Measurements from ENCODE around the gene CEP135. TPM values are rescaled to one million over a fixed set of nuclear protein-coding genes. Genes with fewer than 3 reads are reported as not detected.

The CEP135 gene
- total RNA-seq, 1 donor from 2014 or later: 8.2 TPM

- peaks cover 6% of the 10 kb centered on the region for H3K27me3 Mint-ChIP-seq (ENCODE audit: low read depth, unreplicated experiment)
- no peaks in the 10 kb centered on the region for H3K4me1 ChIP-seq (ENCODE audit: insufficient read depth, low read length)
- H3K27ac Mint-ChIP-seq (ENCODE audit: unreplicated experiment): no peak overlapping the region
- DNase-seq (ENCODE audit: low read depth): no peak
- no peak overlapping the region for H2AFZ ChIP-seq (ENCODE audit: low read depth, low read length)
- H3K27ac ChIP-seq (ENCODE audit: low read depth, low read length): no peak overlapping the region
- H3K4me3 ChIP-seq (ENCODE audit: insufficient read depth, low read depth, low read length): no peak overlapping the region
- no peak for FAIRE-seq
- no peaks in the 10 kb centered on the region for H3K4me1 Mint-ChIP-seq (ENCODE audit: low read depth, unreplicated experiment)
- H3K27me3 ChIP-seq (ENCODE audit: insufficient read depth, low read length): peaks cover 5% of the 10 kb centered on the region
- no peaks in the 10 kb centered on the region for H3K79me2 ChIP-seq (ENCODE audit: insufficient read depth, low read length)
- no peaks in the 10 kb centered on the region for H3K36me3 ChIP-seq (ENCODE audit: insufficient read depth, low read length)
- no peak overlapping the region for H3K4me2 ChIP-seq (ENCODE audit: low read length)
- no peaks in the 10 kb centered on the region for H3K9me3 Mint-ChIP-seq (ENCODE audit: unreplicated experiment)
- TF ChIP-seq CTCF (IDR thresholded peaks at IDR 0.05; ENCODE audit: insufficient read depth, low read depth, low read length) (no peak), EZH2 (IDR thresholded peaks at IDR 0.05; ENCODE audit: insufficient read depth, low read length) (no peak)
- no peaks in the 10 kb centered on the region for H3K9me3 ChIP-seq (ENCODE audit: insufficient read depth, low read depth, low read length)
- H3K4me3 Mint-ChIP-seq (ENCODE audit: unreplicated experiment): no peak overlapping the region
- H4K20me1 ChIP-seq (ENCODE audit: insufficient read depth, low read length): no peaks in the 10 kb centered on the region
- no peak overlapping the region for H3K9ac ChIP-seq (ENCODE audit: low read length)
- H3K36me3 Mint-ChIP-seq (ENCODE audit: low read depth, unreplicated experiment): peaks cover 5% of the 10 kb centered on the region
These were observed 89.9 kb downstream of the CEP135 start for GRCh38 chr4:56038487-56039162.

- Histone ChIP-seq H3K27me3 (ENCODE audit: insufficient read depth, low read length) (peaks cover 5% of the 10 kb centered on the region), H3K27ac (ENCODE audit: low read depth, low read length) (no peak overlapping the region), H3K4me2 (ENCODE audit: low read length) (no peak overlapping the region), H2AFZ (ENCODE audit: low read depth, low read length) (no peak overlapping the region), H3K4me3 (ENCODE audit: insufficient read depth, low read depth, low read length) (no peak overlapping the region), H3K79me2 (ENCODE audit: insufficient read depth, low read length) (no peaks in the 10 kb centered on the region), H4K20me1 (ENCODE audit: insufficient read depth, low read length) (no peaks in the 10 kb centered on the region), H3K4me1 (ENCODE audit: insufficient read depth, low read length) (no peaks in the 10 kb centered on the region), H3K36me3 (ENCODE audit: insufficient read depth, low read length) (no peaks in the 10 kb centered on the region), H3K9me3 (ENCODE audit: insufficient read depth, low read depth, low read length) (no peaks in the 10 kb centered on the region), H3K9ac (ENCODE audit: low read length) (no peak overlapping the region)
- no peak for FAIRE-seq
- Mint-ChIP-seq H3K27ac (ENCODE audit: unreplicated experiment) (no peak overlapping the region), H3K9me3 (ENCODE audit: unreplicated experiment) (no peaks in the 10 kb centered on the region), H3K4me3 (ENCODE audit: unreplicated experiment) (no peak overlapping the region), H3K27me3 (ENCODE audit: low read depth, unreplicated experiment) (peaks cover 6% of the 10 kb centered on the region), H3K4me1 (ENCODE audit: low read depth, unreplicated experiment) (no peaks in the 10 kb centered on the region), H3K36me3 (ENCODE audit: low read depth, unreplicated experiment) (peaks cover 2% of the 10 kb centered on the region)
- TF ChIP-seq EZH2 (IDR thresholded peaks at IDR 0.05; ENCODE audit: insufficient read depth, low read length) (no peak), CTCF (IDR thresholded peaks at IDR 0.05; ENCODE audit: insufficient read depth, low read depth, low read length) (no peak)
- DNase-seq (ENCODE audit: low read depth): no peak
These were observed 92.1 kb downstream of the CEP135 start for GRCh38 chr4:56040842-56041241.

GRCh38 chr4:56042225-56042624 lies 93.5 kb downstream of the CEP135 start:
- no peak for DNase-seq (ENCODE audit: low read depth)
- Mint-ChIP-seq H3K9me3 (ENCODE audit: unreplicated experiment) (no peaks in the 10 kb centered on the region), H3K27me3 (ENCODE audit: low read depth, unreplicated experiment) (peaks cover 10% of the 10 kb centered on the region)

More at GRCh38 chr4:56042225-56042624, 93.5 kb downstream of the CEP135 start:
- H3K4me3 ChIP-seq (ENCODE audit: insufficient read depth, low read depth, low read length): no peak overlapping the region
- H4K20me1 ChIP-seq (ENCODE audit: insufficient read depth, low read length): no peaks in the 10 kb centered on the region
- no peak overlapping the region for H3K4me2 ChIP-seq (ENCODE audit: low read length)
- no peak overlapping the region for H3K9ac ChIP-seq (ENCODE audit: low read length)
- no peaks in the 10 kb centered on the region for H3K79me2 ChIP-seq (ENCODE audit: insufficient read depth, low read length)
- peaks cover 5% of the 10 kb centered on the region for H3K27me3 ChIP-seq (ENCODE audit: insufficient read depth, low read length)
- no peaks in the 10 kb centered on the region for H3K9me3 ChIP-seq (ENCODE audit: insufficient read depth, low read depth, low read length)
- H3K27ac ChIP-seq (ENCODE audit: low read depth, low read length): no peak overlapping the region
- Mint-ChIP-seq H3K36me3 (ENCODE audit: low read depth, unreplicated experiment) (no peaks in the 10 kb centered on the region), H3K27ac (ENCODE audit: unreplicated experiment) (no peak overlapping the region), H3K4me1 (ENCODE audit: low read depth, unreplicated experiment) (no peaks in the 10 kb centered on the region), H3K4me3 (ENCODE audit: unreplicated experiment) (no peak overlapping the region)
- no peaks in the 10 kb centered on the region for H3K4me1 ChIP-seq (ENCODE audit: insufficient read depth, low read length)
- no peak overlapping the region for H2AFZ ChIP-seq (ENCODE audit: low read depth, low read length)
- FAIRE-seq: no peak
- no peak for TF ChIP-seq CTCF (IDR thresholded peaks at IDR 0.05; ENCODE audit: insufficient read depth, low read depth, low read length)
- no peak for TF ChIP-seq EZH2 (IDR thresholded peaks at IDR 0.05; ENCODE audit: insufficient read depth, low read length)
- no peaks in the 10 kb centered on the region for H3K36me3 ChIP-seq (ENCODE audit: insufficient read depth, low read length)

Data from astrocyte (in vitro differentiated cells and primary cell).